Measurements from ENCODE around the gene SNTG2.

DNA sequence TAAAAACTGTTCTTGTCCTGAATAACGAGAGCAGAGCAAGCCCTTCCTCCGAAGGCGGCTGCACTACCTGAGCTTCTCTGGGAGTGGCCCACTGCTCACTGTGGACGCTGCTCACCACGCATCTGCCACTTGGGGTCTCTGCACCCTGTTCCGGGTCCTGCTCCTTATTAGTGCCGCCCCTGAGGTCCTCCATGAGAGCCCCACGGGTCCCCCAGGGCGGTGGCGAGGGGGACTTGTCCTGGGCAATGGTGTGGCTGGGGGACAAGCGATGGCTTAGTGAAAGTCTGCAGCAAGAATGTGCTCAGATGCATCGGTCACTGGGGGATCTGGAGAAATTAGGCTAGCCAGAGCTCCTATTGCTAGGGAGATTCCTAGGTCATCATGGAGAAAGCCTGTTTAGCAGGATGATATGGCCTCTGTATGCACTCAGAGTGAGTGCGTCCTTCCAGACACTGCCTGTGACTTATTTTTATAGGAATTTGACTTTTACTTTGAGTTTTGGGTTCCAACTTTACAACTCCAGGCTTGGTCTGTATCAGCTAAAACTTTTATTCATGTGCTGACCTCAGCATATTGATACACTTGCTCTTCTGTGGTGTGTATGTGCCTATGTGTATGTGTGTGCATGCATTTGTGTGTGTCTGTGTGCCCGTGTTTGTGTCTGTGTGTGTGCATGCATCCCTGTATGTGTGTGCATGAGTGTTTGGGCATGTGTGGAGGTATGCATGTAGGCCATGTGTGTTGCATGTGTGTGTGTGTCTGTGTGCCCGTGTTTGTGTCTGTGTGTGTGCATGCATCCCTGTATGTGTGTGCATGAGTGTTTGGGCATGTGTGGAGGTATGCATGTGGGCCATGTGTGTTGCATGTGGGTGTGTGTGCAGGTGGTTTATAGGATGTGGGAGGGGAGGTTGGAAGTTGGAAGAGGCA is 129.5 kb downstream of the SNTG2 start:
- TF ChIP-seq, protein P1, sequence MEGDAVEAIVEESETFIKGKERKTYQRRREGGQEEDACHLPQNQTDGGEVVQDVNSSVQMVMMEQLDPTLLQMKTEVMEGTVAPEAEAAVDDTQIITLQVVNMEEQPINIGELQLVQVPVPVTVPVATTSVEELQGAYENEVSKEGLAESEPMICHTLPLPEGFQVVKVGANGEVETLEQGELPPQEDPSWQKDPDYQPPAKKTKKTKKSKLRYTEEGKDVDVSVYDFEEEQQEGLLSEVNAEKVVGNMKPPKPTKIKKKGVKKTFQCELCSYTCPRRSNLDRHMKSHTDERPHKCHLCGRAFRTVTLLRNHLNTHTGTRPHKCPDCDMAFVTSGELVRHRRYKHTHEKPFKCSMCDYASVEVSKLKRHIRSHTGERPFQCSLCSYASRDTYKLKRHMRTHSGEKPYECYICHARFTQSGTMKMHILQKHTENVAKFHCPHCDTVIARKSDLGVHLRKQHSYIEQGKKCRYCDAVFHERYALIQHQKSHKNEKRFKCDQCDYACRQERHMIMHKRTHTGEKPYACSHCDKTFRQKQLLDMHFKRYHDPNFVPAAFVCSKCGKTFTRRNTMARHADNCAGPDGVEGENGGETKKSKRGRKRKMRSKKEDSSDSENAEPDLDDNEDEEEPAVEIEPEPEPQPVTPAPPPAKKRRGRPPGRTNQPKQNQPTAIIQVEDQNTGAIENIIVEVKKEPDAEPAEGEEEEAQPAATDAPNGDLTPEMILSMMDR (IDR thresholded peaks at IDR 0.05; ENCODE audit: insufficient read depth, low read depth, low read length): no peak
- TF ChIP-seq EZH2 (IDR thresholded peaks at IDR 0.05; ENCODE audit: insufficient read depth, low read length): no peak
